Mucosa of stomach (tissue), 1 donor: ENCODE measurements around the gene AGPAT4.

Experiments used
- H3K27me3 ChIP-seq: one replicate; pipeline ENCODE4 v1.7.0; 2013; ENCODE audit warnings: mild to moderate bottlenecking, low read length; ENCODE audit not compliant: control insufficient read depth, insufficient read depth
- H3K36me3 ChIP-seq: one replicate; pipeline ENCODE4 v1.7.0; 2013; ENCODE audit warnings: low read length; ENCODE audit not compliant: control insufficient read depth, insufficient read depth
- H3K4me1 ChIP-seq: one replicate; pipeline ENCODE4 v1.7.0; 2013; ENCODE audit warnings: mild to moderate bottlenecking, low read length; ENCODE audit not compliant: control insufficient read depth, insufficient read depth
- H3K4me3 ChIP-seq: one replicate; pipeline ENCODE4 v1.7.0; 2013; ENCODE audit warnings: low read length
- H3K9ac ChIP-seq: one replicate; pipeline ENCODE4 v1.7.0; 2013; ENCODE audit warnings: mild to moderate bottlenecking, low read length, moderate library complexity
- H3K9me3 ChIP-seq: one replicate; pipeline ENCODE4 v1.7.0; 2013; ENCODE audit warnings: mild to moderate bottlenecking, low read length, moderate library complexity; ENCODE audit not compliant: control insufficient read depth
- donor health status: Pancreatic carcinoma.

AGPAT4 gene

DNA sequence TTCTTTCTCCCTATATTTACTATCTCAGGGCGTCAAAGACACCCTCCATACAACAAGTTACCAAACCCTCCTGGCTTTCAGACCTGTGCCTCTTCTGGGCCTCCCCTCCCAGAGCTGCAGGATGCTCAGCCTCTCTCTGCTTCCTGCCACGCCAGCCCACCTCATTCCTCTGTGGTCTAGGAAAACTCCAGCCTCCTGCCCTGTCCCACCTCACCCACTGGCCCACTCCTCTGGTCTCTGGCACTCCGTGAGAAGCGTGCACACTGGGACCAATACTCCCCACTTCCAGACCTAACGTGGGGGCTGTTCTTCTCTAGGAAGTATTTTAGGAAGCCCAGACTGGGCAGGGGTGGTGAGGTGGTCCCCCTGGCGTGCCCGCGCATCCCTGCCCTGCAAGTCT lies 9.7 kb downstream of the AGPAT4 start:
- no peaks in the 10 kb centered on the region for H3K36me3 ChIP-seq
- no peaks in the 10 kb centered on the region for H3K9me3 ChIP-seq
- no peaks in the 10 kb centered on the region for H3K4me1 ChIP-seq
- no peak overlapping the region for H3K4me3 ChIP-seq
- no peaks in the 10 kb centered on the region for H3K27me3 ChIP-seq
- no peak overlapping the region for H3K9ac ChIP-seq

DNA sequence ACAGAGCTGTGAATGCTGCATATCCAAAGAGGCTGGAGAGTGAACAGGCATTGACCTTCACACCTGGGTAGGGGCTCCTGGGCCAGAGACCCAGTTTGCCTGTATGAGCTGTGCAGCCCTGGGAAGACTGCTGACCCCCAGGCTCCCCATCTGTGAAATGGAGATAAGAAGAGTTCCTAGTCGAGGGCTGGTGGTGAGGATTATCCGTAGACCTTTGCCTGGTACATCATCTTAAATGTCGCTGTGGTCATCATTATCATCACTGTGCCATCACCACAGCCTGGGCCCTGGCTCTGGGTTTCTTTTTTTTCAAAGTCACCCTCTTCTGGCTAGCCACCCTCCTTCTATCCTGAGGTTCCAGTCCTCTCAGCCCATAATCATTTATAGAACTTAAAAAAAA lies 12.0 kb downstream of the AGPAT4 start:
- H3K4me3 ChIP-seq, result no peak overlapping the region
- H3K36me3 ChIP-seq, result no peaks in the 10 kb centered on the region
- no peak overlapping the region for H3K9ac ChIP-seq
- no peaks in the 10 kb centered on the region for H3K9me3 ChIP-seq
- H3K4me1 ChIP-seq, result no peaks in the 10 kb centered on the region
- H3K27me3 ChIP-seq, result no peaks in the 10 kb centered on the region

DNA sequence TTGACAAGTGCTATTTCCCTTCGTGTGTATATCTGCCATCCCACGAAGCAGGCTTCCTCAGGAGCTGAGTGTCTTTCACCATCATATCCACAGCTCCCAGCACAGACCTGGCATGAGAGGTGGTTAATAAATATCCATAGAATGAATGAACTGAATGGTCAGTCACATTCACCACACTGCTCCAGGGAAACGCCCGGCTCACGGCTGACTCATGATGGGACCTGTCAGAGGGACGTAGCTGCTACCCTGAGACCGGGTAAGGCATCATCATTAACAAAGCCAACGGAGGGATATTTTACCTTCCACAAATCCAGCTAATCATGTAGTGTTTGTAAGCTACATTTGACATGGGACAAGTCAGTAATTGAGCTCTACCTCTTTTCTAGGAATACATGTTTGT lies 12.5 kb downstream of the AGPAT4 start:
- Histone ChIP-seq H3K4me3 (no peak overlapping the region), H3K36me3 (no peaks in the 10 kb centered on the region), H3K9ac (no peak overlapping the region), H3K4me1 (no peaks in the 10 kb centered on the region), H3K27me3 (no peaks in the 10 kb centered on the region), H3K9me3 (no peaks in the 10 kb centered on the region)

- H3K4me3 ChIP-seq, result no peak overlapping the region
- no peak overlapping the region for H3K9ac ChIP-seq
- H3K9me3 ChIP-seq, result no peaks in the 10 kb centered on the region
- no peaks in the 10 kb centered on the region for H3K4me1 ChIP-seq
- no peaks in the 10 kb centered on the region for H3K27me3 ChIP-seq
- no peaks in the 10 kb centered on the region for H3K36me3 ChIP-seq
These were observed 14.6 kb downstream of the AGPAT4 start for GRCh38 chr6:161259302-161259701.

- no peak overlapping the region for H3K9ac ChIP-seq
- H3K9me3 ChIP-seq, result no peaks in the 10 kb centered on the region
- H3K4me1 ChIP-seq, result no peaks in the 10 kb centered on the region
- H3K36me3 ChIP-seq, result no peaks in the 10 kb centered on the region
- H3K27me3 ChIP-seq, result no peaks in the 10 kb centered on the region
- no peak overlapping the region for H3K4me3 ChIP-seq
These were observed 15.9 kb downstream of the AGPAT4 start for GRCh38 chr6:161257793-161258457.

- Histone ChIP-seq H3K4me3 (no peak overlapping the region), H3K27me3 (no peaks in the 10 kb centered on the region), H3K9ac (no peak overlapping the region)
These were observed 17.5 kb downstream of the AGPAT4 start for GRCh38 chr6:161256407-161256806.

DNA sequence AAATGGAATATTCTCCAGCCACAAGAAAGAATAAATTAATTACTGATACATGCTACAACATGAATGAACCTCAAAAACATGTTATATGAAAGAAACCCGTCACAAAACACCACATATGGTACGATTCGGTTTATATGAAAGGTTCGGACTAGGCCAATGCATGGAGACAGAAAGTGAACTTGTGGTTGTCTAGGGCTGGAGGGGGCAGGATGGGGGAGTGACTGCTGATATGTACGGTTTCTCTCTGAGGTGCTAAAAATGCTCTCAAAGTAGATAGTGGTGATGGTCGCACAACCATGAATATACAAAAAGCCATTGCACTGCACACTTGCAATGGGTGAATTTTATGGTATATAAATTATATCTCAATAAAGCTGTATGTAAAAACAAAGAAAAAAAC lies 18.3 kb downstream of the AGPAT4 start:
- H3K9me3 ChIP-seq, result no peaks in the 10 kb centered on the region
- no peak overlapping the region for H3K4me3 ChIP-seq
- no peaks in the 10 kb centered on the region for H3K4me1 ChIP-seq
- no peak overlapping the region for H3K9ac ChIP-seq
- no peaks in the 10 kb centered on the region for H3K27me3 ChIP-seq
- H3K36me3 ChIP-seq, result no peaks in the 10 kb centered on the region

More at GRCh38 chr6:161256407-161256806, 17.5 kb downstream of the AGPAT4 start:
- Histone ChIP-seq H3K36me3 (no peaks in the 10 kb centered on the region), H3K9me3 (no peaks in the 10 kb centered on the region), H3K4me1 (no peaks in the 10 kb centered on the region)

DNA sequence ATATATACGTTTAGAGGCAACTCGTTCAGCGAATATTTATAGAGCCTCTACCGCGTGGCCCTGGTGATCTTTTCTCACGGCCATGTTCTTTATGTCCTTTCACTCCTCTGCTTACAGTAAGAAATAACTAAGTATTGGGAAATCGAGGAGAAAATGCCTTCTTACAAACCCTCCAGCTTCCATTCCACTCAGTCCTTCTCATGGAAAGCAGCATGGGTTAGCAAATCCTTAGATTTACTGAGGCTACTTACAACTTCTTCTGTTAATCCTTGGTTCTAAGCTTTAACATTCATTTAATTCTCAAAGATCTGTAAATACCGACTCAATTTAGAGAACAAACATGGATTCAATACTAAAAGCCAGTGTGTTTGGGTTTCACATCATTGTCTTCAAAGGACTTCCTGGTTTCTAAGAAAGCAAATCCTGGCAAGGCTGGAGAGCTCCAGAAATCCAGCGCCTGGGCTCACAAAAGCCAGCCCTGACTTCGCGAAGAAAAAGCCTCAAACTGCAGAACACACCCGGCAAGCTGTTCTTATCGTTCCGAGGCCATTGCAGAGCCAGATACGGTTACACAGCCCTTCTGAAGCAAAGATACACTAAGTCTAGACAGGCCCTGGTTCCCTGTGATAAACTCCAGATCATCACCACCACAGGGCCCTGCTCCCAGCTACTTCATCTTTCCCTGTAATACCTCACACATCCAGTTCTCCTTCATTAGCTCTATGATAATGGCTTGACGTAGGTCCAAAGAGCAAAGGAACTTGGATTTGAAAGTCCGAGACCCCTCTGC lies 19.2 kb downstream of the AGPAT4 start:
- no peaks in the 10 kb centered on the region for H3K9me3 ChIP-seq
- H3K9ac ChIP-seq, result no peak overlapping the region
- H3K4me1 ChIP-seq, result no peaks in the 10 kb centered on the region
- H3K4me3 ChIP-seq, result no peak overlapping the region
- H3K27me3 ChIP-seq, result no peaks in the 10 kb centered on the region
- H3K36me3 ChIP-seq, result no peaks in the 10 kb centered on the region

DNA sequence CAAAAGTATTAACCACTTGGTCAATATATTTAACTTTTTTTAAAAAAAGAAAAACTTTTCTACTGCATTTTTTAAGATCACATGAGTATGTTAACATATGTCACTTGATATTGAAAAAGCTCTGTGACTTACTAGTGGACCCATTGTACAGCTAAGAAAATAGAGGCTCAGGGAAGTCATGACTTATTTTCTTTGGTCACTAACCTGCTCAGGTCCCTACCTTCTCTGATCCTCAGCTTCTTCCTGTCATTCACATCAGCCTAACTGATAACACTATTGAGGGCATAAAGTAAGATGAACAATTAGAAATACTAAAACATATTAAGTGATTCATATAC lies 19.8 kb downstream of the AGPAT4 start:
- H3K9ac ChIP-seq, result no peak overlapping the region
- no peaks in the 10 kb centered on the region for H3K36me3 ChIP-seq
- no peaks in the 10 kb centered on the region for H3K27me3 ChIP-seq

DNA sequence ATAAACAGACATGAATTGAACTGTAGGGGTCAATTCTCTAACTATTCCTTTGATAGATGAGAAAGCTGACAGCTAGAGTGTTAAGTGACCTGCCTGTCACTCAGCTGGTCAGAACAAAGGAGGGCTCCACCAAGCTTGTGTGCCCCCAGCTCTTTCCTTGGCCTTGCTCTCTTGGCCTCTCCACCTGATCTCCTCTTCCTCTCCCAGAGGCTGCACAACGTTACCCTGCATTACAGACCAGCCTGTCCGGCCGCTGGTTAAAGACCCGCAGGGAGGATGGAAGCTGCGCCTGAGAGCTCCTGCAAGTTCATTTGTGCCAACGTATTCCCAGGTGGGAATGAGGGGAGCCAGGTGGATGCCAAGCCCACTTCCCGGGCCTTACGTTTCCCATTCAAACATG lies 22.5 kb downstream of the AGPAT4 start:
- Histone ChIP-seq H3K4me3 (no peak overlapping the region), H3K9me3 (no peaks in the 10 kb centered on the region), H3K27me3 (no peaks in the 10 kb centered on the region), H3K9ac (no peak overlapping the region), H3K4me1 (no peaks in the 10 kb centered on the region), H3K36me3 (no peaks in the 10 kb centered on the region)

More for the DNA sequence above, 19.8 kb downstream of the AGPAT4 start:
- no peaks in the 10 kb centered on the region for H3K4me1 ChIP-seq
- no peak overlapping the region for H3K4me3 ChIP-seq
- H3K9me3 ChIP-seq, result no peaks in the 10 kb centered on the region

GRCh38 chr6:161249327-161249726 lies 24.5 kb downstream of the AGPAT4 start:
- Histone ChIP-seq H3K4me3 (no peak overlapping the region), H3K36me3 (no peaks in the 10 kb centered on the region), H3K9ac (no peak overlapping the region), H3K27me3 (no peaks in the 10 kb centered on the region), H3K9me3 (no peaks in the 10 kb centered on the region), H3K4me1 (no peaks in the 10 kb centered on the region)

GRCh38 chr6:161246725-161247124 lies 27.1 kb downstream of the AGPAT4 start:
- no peaks in the 10 kb centered on the region for H3K9me3 ChIP-seq
- H3K9ac ChIP-seq, result no peak overlapping the region
- H3K36me3 ChIP-seq, result no peaks in the 10 kb centered on the region
- no peak overlapping the region for H3K4me3 ChIP-seq
- H3K4me1 ChIP-seq, result no peaks in the 10 kb centered on the region
- H3K27me3 ChIP-seq, result no peaks in the 10 kb centered on the region
